Choroid plexus epithelial cell (primary cell): ENCODE measurements around the gene PREX1.

Experiments used
- DNase-seq: peaks from one replicate; pipeline ENCODE4 v3.0.0-alpha.2; 2010; ENCODE audit warnings: low read depth
- H3K4me3 ChIP-seq: 2 replicates; pipeline ENCODE4 v1.5.1; 2011; ENCODE audit warnings: low read depth, mild to moderate bottlenecking, control low read depth, low read length, moderate library complexity
- CTCF ChIP-seq: conservative IDR thresholded peaks from 2 replicates; pipeline ENCODE4 v1.5.1; 2011; ENCODE audit warnings: low read depth, mild to moderate bottlenecking, control low read depth, inconsistent platforms, low read length, moderate library complexity

Gene PREX1

GRCh38 chr20:48711696-48712464, 115.9 kb downstream of the PREX1 start:
- H3K4me3 ChIP-seq: no peak overlapping the region
- TF ChIP-seq CTCF: no peak
- no peak for DNase-seq

GRCh38 chr20:48711044-48711428, 116.8 kb downstream of the PREX1 start:
- DNase-seq: no peak
- TF ChIP-seq CTCF: no peak
- H3K4me3 ChIP-seq: no peak overlapping the region

- DNase-seq: no peak
- no peak for TF ChIP-seq CTCF
- H3K4me3 ChIP-seq: no peak overlapping the region
These were observed 117.3 kb downstream of the PREX1 start for GRCh38 chr20:48710341-48711043.

GRCh38 chr20:48709744-48710143, 118.1 kb downstream of the PREX1 start:
- no peak for DNase-seq
- no peak for TF ChIP-seq CTCF

GRCh38 chr20:48709058-48709691, 118.6 kb downstream of the PREX1 start:
- no peak for TF ChIP-seq CTCF
- no peak for DNase-seq
- H3K4me3 ChIP-seq: no peak overlapping the region

More at GRCh38 chr20:48709744-48710143, 118.1 kb downstream of the PREX1 start:
- no peak overlapping the region for H3K4me3 ChIP-seq

GRCh38 chr20:48708630-48709029, 119.2 kb downstream of the PREX1 start:
- no peak overlapping the region for H3K4me3 ChIP-seq
- no peak for TF ChIP-seq CTCF
- DNase-seq: no peak
